ENCODE data around the gene CFAP299.

GRCh38 chr4:80374180-80374579 lies 38.6 kb downstream of the CFAP299 start:
- TF ChIP-seq YY1 (IDR thresholded peaks at IDR 0.05; ENCODE audit: insufficient read depth, insufficient read length) (no peak), SUZ12 (IDR thresholded peaks at IDR 0.05; ENCODE audit: extremely low read depth, insufficient read depth, insufficient read length) (no peak), ZNF274 (IDR thresholded peaks at IDR 0.05; ENCODE audit: low read depth, low read length) (no peak)
